Stromal cell of bone marrow (primary cell): ENCODE results near the gene ENPP7.
"Not testable (repeated sequence)": the region's sequence is repeated elsewhere in the genome, so short reads cannot be mapped to it uniquely, and the experiment has no call there.

Experiments
- DNase-seq: peaks from one replicate; pipeline ENCODE4 v3.0.0-alpha.2; 2012; ENCODE audit warnings: low read depth

ENPP7 gene

DNA sequence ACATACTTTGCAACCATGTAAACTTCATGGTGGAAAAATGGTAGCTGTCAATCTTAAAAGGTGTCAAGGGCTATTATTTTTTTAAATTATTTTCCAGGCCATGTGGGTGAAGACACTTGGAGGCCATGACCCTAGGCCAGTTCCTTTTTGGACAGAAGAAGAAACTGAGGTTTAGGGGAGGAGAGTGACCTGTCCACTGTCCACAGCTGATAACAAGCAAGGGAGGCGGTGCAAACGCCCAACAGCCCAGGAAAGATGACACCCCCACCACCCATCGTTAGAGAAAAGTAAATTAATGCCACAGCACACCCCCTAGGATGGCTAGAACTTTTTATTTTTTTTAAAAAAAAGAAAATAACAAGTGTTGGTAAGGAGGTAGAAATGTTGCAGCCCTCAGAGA lies 19.2 kb downstream of the ENPP7 start:
- DNase-seq, result no peak

DNA sequence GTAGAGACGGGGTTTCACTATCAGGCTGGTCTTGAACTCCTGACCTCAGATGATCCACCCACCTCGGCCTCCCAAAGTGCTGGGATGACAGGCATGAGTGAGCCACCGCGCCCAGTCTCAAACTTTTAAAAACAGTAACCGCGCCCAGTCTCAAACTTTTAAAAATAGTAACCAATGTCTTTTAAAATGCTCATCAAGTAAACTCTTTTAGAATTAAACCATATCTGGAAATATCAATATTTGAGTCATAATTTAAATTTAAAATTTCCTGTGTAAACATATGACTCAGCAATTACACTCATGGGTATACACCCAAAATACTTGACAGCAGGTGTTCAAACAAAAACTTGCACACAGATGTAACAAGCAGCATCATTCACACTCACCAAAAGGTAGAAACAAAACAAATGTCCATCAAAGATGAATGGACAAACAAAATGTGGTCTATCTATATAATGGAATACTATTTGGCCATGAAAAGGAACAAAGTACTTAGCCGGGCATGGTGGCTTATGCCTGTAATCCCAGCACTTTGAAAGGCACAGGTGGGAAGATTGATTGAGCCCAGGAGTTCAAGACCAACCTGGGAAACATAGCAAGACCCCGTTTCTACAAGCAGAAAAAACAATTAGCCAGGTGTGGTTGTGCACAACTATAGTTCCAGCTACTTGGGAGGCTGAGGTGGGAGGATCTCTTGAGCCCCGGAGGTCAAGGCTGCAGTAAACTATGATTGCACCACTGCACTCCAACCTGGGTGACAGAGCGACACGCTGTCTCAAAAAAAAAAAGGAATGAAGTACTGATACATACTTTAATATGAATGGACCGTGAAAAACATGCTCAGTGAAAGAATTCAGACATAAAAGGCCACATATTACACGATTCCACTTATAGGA lies 20.2 kb downstream of the ENPP7 start:
- DNase-seq, result no peak

DNA sequence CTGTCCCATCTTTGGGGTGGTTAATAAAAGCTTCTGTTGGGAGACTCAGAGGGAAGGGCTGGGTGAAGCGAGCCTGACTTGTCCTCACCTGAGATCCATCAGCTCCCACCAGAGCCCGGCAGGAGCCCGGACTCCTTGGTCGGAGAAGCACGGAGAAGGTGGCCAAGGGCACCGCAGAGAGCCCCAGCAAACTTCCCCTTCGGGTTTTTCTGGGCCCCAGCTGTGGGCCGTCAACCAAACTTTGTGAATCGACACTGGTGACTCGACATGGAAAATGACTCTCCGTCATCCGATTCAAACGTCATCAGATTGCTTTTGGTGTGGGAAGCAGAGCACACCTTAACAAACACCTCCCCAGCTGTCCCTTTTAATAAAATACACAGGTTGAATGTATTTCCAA lies 21.4 kb downstream of the ENPP7 start:
- no peak for DNase-seq

DNA sequence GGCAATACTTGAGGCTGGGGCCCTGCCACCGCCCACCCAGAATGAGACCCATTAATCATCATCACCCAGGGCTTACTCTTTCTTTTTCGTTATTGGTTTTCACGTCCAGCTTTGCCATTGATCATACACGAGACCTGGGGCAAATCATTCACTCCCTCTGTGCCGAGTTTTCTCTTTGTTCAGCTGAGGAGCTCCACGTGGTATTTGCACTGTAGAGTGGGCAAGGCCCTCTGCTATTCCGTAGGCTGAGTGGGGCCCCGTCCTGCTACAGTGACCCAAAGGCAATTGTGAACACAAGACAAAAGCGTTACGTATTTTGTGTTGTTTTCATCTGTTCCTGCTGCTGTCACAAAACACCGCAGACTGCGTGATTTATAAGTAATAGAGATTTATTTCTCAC lies 23.6 kb downstream of the ENPP7 start:
- no peak for DNase-seq

DNA sequence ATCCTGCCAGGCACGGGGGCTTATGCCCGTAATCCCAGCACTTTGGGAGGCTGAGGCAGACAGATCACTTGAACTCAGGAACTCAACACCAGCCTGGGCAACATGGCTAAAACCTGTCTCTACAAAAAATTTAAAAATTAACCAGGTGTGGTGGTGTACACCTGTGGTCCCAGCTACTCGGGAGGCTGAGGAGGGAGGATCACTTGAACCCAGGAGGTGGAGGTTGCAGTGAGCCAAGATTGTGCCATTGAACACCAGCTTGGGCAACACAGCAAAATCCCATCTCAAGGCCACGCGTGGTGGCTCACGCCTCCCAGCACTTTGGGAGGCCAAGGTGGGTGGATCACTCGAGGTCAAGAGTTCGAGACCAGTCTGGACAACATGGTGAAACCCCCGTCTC lies 24.2 kb downstream of the ENPP7 start:
- not testable (repeated sequence) for DNase-seq

DNA sequence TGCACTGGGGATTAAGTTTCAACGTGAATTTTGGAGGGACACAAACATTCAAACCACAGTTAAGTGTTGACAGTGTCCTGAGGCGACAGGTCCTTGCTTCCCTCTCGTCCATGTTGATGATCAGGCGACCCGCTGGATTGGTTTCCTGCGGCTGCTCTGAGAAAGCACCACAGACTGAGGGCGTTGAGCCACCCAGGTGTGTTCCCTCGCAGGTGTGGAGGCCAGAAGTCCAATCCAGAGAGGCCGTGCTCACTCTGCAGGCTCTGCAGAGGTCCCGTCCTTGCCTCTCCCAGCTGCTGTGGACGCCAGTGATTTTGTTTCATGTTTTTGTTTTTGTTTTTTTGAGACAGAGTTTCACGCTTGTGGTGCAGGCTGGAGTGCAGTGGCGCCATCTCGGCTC lies 24.8 kb downstream of the ENPP7 start:
- DNase-seq, result no peak

DNA sequence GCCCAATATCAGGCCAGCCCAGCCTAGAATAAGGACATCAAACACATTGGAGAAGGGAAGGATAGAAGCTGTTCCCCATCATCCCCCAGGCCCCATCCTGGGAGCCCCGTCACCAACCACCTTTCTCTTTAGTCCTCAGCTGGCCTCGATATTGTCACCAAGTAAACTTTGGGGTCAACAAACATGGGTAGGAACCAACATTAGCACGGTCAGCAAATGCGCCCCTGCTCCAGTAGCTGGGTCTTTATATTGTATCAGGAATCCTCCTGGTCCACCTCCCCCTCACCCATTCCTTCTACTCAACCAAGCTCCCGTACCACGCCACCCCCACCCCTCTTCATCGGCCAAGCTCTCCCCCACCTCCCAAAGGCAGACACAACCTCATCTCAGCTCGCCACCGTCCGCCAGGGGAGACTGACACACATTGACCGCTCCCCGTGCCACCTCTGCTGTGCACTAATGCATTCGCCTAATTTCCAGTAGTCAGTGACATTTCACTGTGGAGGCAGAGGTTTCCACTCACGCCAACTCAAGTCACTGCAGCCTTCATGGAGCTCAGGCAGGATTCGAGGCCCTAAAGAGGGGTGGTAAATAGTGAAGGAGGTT lies 26.5 kb downstream of the ENPP7 start:
- no peak for DNase-seq

DNA sequence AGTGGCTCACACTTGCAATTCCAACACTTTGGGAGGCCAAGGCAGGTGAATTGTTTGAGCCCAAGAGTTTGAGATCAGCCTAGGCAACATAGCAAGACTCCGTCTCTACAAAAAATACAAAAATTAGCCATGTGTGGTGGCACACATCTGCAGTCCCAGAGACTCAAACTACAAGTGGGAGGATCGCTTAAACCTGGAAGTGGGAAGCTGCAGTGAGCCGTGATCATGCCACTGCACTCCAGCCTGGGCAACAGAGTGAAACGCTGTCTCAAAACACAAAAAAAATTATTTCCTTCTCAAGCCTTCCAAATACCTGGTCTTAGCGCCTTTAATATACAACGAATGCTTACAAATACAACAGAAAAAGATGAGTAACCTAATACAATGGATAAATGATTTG lies 27.5 kb downstream of the ENPP7 start:
- no peak for DNase-seq

DNA sequence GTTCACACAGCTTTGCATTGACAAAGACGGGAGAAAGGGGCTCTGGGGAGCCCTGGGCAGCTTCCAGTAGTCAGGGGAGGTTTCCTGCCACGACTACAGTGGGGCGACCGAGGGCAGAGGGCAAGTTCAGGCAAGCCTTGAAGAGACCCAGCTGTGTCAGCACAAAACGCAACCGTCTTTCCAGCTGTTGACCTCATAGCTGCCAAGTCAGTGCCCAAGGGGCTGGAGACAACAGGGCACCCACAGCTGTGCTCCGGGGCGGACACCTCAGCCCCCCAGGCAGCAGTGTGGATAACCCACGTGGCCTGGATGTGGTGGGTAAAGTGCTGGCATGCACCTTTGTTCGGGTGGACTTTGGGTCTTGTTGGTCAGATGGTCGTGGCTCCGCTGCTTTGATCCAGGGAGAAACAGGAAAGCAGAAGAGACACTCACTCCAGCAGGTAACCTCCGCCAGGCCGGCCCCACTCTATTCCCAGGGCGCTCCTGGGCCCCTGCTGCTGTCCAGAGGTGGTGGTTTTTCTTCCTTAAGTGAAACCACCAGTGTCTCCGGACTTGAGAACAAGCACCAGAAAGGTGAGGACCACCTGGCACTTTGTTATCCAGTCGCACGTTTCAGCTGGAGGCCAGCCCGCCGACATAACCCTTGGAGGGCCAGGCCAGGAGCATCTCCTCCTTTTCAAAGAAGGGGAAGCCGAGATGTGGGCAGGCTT lies 29.6 kb downstream of the ENPP7 start:
- no peak for DNase-seq

DNA sequence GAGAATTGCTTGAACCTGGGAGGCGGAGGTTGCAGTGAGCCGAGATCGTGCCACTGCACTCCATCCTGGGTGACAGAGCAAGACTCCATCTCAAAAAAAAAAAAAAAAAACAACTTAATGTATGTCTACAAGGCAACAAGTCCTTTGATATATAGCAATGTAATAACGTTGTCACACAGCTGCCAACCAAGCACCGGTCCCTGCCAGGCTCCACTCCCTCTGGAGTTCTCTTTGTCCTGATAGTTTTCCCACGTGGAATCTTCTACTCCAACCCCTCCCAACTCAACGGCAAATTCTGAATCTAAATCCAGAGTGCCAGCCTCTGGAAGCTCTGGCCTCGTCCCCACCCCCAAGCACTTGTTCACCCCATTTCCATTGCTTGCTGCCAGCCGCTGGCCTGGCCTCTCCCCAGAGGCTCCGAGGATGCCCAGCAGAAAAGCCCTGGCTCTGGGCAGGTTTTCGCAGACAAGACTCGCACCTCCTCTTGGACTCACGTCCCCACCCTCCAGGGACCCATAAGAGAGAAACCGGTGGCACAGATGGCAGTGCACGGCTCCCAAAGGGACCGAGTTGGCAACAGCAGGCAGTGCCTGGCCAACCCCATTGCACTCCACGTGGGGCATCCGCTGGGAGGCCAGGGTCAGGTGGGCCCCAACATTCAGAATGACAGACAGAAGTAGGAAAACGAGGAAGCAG lies 31.3 kb downstream of the ENPP7 start:
- no peak for DNase-seq

DNA sequence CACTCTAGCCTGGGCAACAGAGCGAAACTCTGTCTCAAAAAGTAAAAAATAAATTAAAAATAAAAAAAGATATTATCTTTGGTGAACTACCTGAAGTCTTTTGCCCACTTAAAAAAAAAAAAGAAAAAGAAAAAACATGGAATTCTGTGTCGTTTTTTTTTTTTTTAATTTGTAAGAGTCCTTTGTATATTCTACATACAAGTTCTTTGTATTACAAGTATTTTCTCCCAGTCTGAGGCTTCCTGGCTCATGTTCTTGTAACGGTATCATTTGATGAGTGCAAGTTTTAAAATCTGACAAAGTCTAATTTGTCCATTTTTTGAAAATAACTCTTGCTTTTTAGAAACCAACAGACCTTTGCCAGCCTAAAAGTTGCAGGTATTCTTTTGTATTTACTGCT lies 35.0 kb downstream of the ENPP7 start:
- DNase-seq, result no peak

DNA sequence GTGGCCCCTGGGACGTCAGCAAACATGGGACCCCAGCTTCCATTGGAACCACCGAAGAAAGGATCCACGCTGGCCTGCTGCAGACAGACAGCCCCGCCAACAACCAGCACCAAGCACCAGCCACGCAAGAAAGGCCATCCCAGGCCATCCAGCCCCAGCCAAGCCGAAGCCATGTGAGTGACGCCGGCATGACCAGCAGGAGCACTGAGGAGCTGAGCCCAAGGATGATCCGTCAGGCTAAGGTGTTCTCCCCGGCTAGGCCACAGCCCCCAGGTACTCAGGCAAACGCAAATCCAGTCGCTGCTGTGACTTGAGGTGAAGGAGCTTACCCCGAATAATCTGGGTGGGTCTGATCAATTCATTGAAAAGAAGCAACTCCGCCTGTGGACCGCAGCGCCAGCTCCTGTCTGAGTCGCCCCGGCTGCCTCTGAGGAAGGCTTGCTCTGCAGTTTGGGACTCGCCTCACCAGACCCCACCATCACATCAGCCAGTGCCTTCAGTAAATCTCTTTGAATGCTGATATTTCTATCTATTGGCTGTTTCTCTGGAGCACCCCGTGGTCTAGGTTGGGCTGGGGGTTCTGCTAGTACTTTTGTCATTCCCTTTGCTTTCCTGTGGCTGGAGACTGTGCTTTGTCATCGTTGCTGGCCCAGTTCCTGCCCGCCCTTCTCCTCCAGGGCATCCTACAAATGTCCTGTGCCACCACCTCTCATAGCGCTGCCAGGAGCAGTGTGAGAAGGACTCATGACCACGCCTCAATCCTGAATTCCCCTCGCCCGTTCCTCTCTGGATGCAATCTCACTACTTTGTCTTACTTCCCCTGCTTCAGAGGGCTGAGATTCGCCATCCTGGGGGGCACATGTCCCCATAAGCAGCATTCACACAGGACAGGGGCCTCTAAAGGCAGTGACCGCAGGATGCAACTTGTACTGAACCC lies 39.1 kb downstream of the ENPP7 start:
- DNase-seq, result no peak

DNA sequence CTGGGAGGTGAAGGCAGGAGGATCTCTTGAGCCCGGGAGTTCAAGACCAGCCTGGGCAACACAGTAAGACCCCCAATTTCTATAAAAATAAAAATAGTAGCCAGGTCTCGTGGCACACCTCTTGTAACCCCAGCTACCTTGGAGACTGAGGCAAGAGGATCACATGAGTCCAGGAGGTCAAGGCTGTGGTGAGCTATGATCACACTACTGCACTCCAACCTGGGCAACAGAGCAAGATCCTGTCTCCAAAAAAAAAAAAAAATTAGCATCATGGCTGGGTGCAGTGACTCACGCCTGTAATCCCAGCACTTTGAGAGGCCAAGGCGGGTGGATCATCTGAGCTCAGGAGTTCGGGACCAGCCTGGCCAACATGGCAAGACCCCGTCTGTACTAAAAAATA lies 40.5 kb downstream of the ENPP7 start:
- DNase-seq, result no peak

DNA sequence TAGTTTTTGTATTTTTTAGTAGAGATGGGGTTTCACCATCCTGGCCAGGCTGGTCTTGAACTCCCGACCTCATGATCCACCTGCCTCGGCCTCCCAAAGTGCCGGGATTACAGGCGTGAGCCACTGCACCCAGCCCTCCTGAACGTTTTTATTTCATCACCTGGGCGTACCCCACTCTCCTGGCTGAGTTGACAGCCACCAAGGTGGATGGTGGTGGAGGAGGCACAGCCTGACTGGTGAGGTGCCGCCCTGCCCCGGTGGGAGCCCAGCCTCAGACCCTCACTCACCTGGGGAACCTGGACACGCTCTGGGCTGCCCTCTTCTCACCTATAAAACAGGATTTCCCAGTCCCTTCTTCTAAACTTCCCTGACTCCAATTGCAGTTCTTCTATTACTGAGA lies 42.0 kb downstream of the ENPP7 start:
- not testable (repeated sequence) for DNase-seq

DNA sequence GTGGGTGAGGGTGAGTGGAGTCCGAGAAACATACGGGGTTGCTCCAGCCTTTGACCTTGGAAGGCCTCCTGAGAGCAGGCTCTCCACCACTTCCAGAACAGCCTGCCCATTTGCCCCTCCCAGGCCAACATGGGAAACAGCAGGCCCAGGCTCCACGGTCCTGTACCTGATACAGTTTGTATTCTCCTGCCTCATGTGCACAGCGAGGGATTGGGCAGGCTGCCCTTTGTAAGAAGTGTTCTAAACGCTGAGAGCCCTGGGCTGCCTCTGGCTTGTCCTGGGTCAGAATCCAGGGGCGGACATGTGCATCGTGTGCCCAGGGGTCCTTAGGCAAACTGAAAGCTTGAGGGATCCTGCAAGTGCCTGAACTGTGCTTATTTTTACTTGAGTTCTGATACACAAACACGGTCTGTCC lies 43.8 kb downstream of the ENPP7 start:
- no peak for DNase-seq

DNA sequence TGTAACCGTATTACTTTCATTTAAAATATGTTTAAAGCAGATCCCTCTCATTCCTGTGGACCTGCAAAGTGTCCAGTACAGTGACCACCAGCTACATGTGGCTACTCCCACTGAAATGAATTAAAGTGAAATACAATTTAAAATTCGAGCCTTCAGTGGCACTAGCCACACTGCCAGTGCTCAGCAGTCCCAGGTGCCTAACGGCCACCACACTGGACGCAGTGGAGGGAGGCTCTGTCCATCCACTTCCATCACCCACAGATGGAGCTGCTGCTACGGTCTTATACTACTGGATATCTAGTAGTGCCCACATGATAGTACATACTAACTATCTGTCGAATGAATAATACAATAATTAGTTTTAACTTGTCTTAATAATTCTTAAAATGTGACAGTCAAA lies 44.9 kb downstream of the ENPP7 start:
- no peak for DNase-seq

DNA sequence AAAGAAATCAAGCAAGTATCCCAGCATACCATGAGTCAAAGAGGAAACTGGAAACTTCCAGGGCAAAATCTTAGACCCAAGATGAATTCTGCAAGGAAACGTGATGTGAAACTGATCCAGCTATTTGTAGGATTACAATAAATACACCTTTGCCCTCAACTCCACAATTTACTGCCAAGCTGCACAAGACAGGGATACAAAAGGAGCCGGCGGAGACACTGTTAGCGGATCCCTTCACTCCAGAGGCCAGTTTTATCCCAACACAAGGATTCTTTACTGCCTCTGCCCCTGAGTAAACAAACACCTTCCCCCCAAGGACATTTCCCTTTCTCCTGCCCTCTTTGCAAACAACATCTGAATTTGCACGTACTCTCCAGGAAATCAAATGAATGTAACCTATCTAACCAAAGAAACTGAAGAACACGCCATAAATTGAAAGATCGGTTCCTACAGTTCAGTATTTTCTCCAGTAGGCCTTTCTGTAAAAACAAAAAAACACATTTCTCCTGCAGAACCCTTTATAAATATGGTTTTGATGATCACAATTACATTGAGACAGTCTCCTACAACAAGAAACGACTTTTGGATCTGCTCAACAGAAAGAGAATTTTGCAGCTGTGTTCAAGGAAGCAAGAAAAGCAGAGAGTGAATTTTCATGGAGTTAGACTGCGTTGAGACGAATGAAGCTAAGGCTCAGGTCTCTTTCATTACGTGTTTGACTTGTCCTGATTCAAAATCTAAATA lies 45.8 kb downstream of the ENPP7 start:
- no peak for DNase-seq

DNA sequence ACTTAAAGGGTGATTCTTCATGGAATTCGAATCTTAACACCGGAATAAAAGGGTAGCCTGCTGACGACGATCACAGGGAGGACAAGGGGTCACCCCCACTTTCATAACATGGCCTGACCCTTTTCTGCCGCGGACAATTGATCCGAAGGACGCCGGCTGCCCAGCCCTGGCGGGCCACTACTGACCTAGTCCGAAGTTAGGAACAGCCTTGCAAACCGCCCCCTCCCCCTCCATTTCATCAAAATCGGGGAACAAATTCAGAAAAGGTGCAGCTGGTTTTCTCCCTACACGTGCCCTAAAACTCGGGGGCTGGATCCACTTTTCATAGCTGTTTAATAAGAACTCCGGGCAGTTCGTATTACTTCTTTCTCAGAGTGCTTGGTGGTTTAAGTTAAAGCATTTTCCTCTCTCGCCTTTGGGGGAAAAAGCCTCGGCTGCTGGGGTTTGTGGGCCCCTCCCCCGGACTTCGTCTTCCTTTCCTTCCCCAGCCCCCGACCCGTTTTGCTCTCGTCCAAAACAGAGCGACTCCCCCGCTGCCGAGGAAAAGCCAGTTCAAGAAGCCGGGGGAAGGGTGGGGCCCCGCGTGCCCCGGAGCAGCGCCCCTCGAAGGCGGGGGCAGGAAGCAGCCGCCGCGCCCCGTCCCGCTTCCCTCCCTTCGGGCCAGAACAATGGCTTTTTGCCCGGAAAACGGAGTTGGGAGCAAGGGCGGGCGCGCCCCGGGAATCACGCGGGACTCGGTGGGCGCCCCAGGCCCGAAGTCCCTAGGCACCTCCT lies 46.6 kb downstream of the ENPP7 start:
- DNase-seq, result no peak

DNA sequence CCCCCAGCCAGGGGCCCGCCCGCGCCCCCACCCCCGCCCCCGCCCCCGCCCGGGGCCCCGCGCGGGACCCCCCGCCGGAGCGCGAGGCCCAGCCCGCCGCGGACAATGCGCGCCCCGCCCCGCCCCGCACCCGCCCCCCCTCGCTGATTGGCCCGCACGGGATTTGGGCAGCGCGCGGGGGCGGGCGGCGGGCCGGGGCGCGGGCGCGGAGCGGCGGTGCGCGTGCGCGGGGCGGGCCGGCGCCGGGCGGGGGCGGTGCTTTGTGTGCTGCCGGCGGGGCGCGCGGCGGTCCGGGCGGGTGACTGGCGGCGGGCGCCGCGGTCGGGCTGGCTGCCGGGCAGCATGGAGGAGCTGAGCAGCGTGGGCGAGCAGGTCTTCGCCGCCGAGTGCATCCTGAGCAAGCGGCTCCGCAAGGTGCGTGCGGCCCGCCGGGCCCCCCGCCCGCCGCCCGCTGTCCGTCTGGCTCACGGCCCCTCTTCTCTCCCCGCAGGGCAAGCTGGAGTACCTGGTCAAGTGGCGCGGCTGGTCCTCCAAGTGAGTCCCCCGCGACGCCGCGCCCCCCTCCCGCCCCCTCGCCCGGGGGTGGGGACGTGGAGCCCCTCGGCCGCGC lies 47.3 kb downstream of the ENPP7 start, which contains the start of gene CBX2:
Gene CBX2, plus strand, starts transcription at position 255 of the 610 bp plus-strand sequence. Its CDS starts 88 bp downstream, at position 343.
- peak; percentile 30 for DNase-seq
